SKM-1 treated with dmso at 0.1 percent for 144 hours (cell line): ENCODE measurements around the gene MPL.
A peak's percentile ranks its signal among the peaks of the same experiment; 100 is the strongest.
"Not testable (repeated sequence)": the region's sequence is repeated elsewhere in the genome, so short reads cannot be mapped to it uniquely, and the experiment has no call there.

Experiments
- DNase-seq: peaks from one replicate; lab custom pipeline; 2025; ENCODE audit not compliant: unreplicated experiment; lab: John Stamatoyannopoulos, UW

The MPL gene

DNA sequence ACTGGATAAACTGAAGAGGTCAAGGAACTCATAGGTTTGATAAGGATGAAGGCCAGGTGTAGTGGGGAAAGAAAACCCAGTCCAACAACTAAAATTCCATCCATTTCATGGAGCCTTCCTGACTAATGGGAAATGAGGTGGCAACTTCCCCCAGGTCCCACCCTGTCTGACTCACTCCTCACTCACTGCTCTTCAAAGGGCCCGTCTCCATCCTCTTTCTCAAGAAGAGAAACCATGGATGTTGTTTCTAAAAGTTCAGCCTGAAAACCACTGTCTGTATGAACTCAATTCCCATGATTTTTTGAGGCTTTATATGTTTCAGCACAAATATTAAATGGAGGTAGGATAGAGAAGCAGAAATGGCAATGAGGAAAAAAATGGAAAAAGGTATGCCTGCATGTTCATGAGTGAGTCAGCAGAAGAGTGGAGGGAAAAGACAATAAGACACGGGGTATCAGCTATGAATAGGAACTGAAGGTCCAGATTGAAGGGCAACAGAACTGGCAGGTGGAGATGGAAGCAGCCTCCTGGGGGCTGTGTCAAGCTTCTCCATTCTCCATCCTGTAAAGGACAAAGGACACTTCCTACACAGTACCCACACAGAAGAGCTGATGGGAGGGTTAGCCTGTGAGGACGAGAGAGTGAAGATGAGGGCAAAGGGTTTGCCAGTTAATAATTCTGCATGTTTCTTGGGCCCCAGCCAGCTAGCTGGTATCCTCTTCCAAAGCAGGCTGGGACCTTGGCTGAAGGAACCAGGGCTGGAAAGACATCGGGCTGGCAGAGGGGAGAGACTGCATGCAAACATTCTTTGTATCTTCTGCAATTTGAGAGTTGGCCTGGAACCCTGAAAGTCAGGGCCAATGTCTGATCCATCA is 35.7 kb downstream of the MPL start:
- DNase-seq, result no peak

DNA sequence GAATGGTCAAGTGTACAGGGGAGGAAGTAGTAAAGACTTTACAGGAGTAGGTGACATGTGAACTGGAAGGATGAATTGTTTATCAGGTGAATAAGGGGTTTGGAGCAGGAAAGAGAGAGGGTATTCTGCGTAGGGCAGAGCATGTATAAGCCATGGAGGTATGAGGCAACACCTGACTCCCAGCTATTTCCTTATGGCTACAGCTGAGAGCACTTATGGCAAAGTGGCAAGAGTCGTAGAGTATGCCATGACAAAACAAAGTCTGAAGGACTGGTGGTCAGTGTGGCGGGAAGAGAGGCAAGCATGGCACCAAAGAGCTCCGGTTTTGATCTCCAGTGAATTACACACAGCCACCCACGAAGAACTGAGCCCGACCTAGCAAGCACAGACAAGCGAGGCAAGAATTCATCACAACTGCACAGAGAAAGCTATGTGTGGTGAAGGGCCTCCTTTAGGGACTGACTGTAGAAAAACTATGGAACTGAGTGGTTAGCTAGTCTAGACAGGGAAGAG is 39.2 kb downstream of the MPL start:
- DNase-seq, result no peak

DNA sequence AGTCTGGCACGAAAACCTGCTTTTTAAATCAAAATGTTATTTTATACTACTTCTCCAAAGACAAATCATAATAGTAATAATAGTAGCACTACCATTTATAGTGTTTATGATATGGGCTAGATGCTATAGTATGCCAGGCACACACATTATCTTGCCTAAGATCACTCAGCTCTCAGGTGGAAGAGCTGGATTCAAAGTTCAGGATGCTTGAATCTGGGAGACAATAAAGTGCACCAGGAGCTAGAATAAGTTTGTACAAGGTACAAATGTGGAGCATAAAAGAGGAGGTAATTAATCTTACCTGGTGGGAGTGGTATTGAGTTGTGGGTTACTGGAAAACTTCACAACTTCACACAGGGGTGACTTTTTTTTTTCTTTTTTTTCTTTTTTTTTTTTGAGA is 40.2 kb downstream of the MPL start:
- DNase-seq, result no peak

DNA sequence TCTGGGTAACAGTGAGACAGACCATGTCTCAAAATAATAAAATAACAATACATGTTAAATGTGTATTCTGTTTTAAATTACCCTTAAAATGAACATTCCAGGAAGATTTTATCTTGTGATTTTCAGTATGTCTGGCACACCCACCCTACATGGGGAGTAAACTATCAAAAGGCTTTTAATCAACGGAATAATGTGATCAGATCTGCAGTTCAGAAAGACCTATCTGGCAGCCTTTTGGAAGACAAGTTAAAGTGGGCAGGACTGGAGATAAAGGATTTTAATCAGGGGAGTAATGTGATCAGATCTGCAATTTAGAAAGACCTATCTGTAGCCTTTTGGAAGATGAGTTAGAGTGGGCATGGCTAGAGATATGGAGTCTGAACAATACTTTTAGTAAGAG is 41.9 kb downstream of the MPL start:
- no peak for DNase-seq

DNA sequence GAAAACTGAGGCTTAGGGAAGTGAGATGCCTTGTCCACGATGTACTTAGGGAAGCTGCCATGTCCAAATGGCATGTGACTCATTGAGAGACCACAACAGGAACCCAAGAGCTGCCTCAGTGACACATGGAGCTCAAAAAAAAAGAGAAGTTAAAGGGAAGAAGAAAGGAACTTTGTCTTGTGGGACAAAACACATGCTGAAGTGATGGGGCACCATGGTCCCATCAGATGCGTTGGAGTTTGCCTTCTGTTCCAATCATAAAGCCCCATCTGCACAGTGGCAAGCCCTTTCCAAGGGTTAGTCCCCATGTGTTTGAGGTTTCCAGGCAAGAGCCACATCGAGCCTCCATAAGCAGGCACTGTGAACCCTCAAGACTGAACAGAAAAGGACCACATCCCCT is 44.0 kb downstream of the MPL start:
- DNase-seq, result peak; percentile 70

DNA sequence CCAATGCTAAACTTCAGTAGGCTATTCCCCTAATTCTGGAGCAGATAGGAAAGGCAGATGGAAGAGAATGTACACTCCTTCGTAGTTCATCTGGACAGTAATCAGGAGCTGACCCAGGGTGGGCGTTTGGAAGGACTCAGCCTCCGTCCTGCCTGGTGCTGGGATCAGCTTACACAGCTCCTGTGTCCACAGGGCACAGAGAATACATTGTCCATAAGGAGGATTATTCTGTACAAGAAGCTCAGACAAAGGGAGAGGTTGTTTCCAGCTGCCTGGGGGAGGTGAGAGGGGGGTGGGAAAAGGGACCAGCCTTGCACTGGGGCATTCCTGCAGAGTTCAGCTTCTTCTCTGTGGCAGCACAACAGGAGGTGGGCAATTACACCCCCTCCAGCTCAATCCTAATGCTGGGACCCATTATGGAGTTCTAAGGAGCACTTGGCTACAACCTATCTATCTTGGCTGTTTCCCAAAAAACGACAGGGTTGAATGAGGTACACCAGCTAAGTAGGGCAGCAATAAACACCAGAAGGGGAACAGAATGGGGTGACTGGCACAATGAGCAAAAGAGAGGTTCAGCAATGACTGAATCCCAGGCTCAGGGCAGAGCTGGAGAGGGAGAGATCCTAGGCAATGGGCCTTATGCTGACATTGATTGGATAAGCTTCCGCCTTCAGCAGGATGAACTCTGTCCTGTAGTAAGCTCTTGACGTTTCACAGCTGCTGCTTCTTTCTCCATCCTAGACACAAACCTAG is 44.6 kb downstream of the MPL start:
- DNase-seq, result no peak

DNA sequence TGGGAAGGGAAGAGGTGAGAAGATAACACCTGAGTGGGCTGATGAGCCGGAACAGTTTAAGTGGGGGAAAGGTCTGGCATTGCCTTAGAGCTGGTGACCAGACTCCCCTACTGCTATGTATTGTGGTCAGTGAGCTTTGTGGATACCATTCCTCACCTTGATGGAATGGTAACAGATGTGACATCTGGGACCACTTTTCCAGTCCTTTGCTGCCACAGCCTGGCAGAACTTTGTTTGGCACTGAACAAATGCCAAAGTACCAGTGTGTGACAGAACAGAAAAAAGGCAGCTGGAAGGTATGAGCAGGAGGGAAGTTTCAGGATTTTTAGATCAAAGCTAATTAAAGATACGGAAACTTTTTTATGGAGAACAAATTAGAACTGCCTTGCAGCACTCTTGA is 45.8 kb downstream of the MPL start:
- DNase-seq, result no peak

DNA sequence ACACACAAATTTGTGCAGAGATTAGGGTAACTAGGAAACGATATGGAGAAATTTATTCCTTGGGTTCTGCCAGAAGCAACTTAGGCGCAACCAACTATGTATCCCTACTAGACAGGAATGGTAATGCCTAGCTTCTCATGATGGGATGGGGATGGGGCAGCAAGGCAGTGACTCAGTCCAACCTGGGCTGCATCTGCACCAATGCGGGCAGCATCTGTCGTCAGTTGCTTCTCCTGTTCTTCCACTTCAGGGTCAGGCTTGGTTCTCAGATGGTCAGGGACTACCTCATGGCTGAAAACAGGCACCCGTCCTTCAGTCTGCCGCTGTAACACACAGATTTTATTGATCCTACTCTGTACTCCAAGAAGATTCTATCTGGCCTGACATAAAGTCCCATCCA is 49.1 kb downstream of the MPL start:
- DNase-seq, result no peak

DNA sequence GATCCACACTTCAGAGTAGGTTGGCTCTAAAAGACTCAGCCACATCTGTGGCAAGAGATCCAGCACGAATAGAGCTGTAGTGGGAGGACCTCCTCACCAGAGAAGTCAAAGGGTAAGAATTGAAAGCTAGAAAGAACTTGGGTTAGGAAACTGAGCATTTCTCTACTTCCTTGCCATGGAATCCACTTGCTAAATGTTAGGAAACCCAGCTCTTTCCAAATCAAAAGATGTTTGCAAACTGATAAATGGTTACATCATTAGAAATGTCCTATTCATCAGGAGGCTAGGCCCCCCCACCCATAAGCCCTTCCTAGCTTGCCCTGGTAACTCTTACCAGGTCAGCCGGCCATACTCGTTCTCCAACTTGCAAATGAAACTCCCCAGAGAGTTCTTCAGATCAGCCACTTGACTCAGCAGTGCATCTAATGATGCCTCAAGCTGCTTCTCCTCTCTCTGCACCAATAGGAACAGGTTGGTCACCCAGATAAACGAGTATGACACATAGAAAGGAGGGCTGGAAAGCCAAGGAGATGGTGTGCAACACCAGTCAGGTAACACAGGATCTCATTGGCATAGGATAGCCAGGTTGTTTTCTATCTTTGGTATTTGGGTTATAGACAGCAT is 50.5 kb downstream of the MPL start:
- no peak for DNase-seq

DNA sequence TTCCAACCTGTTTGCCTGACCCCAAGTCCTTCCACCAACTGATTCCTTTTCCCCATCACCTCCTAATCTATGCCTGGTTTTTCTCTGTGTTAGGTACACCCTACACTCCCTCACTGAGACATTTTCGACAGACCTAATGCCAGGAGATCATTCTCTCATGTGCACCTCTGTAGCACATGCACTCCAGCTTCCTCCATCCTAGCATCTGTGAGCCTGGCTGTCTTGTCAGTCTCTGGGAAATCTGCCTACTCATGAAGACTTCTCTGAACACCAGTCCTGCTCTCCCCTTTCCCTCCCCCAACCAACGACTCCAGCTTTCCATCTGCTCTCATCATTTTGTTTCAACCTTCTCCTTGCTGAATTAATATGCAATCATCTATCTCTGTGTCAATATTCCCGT is 51.0 kb downstream of the MPL start:
- no peak for DNase-seq

DNA sequence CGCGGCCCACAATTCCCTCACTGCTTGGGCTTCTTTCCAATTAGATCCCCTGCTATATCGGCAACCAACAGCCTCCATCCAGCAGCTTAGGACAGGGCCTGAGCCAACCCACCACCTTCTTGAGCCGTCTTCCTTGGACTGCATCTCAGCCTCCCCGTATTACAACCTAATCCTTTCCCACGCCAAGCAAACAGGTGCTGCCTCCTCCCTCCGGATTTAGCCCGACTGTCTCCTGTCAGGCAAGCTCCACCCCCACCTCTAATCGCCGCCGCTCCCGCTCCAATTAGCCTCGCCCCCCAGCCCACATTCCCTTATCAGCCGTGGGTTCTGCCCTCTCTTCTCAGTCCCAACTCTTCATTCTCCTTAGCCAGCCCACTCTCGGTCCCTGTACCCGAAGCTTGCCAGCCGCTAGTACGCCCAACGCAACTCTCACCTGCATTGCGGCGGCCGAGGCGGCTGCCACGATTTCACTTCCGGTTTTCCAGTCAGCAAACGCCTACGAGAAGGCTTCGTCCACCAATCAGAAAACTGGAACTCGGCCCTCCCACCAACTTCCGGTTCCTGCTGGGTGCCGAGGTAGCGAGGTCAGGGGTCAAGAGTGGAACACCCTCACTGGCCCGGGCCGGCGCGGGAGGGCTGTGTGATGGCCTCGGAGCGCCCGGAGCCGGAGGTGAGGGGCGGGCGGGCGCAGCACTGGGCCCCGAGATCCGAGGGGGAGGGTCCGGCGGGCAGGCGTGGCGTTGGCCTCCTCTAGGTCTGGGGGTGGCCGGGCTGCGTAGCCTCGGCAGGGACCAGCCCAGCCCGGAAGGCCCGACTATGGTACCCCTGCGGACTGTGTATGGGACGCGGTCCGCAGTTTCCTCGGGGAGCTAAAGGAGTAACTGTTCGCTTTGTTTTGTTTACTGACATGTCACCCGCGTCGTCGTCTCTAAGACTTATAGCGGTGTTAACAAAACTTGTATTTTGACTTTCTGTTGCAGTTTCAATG is 52.0 kb downstream of the MPL start, which contains the start of the genes MED8 and SZT2:
Gene MED8 (minus strand): TSS at position 475 of the 988 bp plus-strand sequence. CDS start 36 bp downstream, at position 439.
Gene SZT2 (plus strand): TSS at position 574 of the 988 bp plus-strand sequence. CDS start 70 bp downstream, at position 644.
- DNase-seq, result peak; percentile 91

DNA sequence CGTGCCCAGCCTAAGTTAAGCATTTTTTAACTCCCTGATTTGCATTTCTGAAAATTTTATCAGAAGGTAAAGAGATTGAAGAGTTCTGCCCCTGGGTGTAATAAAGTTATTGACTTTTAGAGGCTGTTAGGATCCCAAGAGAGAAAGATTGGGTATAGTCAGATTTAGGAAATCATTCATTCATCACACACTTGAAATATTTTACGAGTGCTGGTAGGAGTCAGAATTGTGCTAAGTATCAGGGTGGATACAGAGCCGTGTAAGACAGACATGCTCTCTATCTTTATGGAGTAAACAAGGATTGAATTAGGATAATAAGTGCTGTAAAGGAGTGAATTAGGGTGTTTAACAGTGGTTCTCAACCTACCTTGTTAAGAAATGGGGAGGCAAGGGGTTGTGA is 55.1 kb downstream of the MPL start:
- DNase-seq, result no peak

DNA sequence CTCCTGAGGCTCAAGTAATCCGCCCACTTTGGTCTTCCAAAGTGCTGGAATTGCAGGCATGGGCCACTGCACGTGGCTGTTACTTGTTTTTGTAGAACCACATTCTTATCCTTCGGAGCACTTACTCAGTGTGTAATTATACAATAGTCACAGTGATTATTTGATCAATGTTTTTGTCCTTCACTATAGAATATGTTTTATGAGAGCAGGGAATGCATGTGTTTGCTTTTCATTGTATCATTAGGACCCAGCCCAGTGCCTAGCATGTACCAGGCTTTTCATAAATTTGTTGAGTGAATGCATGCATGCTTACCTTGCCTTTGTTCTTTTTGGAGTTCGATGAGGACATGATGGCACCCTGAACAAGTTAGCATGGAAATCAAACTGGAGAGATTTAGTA is 57.9 kb downstream of the MPL start:
- no peak for DNase-seq

DNA sequence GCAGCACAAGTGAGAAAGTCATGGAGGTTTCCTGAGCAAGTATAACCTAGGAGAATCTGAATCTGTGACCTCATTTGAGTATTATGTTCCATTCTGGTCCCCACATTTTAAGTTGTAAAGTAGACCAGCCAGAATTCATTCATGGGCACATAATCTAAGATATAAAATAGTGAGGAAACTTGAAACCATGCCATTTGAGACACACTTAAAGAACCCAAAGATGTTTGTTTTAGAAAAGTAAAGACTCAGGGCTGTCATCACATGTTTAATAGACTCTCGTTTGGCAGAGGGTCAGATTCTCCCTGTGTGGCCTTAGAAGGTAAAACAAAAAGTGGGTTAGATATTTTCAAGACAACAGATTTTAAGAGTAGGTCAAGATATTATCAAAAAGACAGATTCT is 58.4 kb downstream of the MPL start:
- no peak for DNase-seq

DNA sequence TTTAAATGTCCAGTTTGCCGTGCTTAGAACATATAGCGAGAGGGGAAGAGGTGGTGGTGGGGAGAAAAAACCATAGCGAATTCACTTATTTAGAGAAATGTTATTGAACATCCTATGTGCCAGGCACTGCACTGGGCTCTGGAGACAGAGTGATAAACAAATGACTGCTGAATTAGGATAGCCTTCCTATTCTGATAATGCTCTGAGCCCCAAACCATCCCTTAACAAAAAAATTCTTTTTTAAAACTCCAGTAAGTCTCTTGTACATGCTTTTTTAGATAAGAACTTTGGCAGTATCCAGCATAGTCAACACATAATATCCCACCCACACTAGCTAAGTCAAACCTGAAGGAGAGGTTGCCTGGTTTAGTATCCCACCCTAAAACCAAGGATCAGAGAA is 60.6 kb downstream of the MPL start:
- DNase-seq, result no peak

DNA sequence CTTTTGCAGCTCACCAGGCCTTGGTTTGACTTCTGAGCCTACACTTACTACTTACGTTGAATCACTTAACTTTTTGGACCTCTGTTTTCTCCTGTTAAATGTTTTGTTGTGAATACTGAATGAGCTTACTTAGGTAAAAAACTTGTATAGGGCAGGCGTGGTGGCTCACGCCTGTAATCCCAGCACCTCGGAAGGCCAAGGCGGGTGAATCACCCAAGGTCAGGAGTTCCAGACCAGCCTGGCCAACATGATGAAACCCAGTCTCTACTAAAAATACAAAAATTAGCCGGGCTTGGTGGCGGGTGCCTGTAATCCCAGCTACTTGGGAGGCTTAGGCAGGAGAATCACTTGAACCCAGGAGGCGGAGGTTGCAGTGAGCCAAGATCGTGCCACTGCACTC is 62.8 kb downstream of the MPL start:
- DNase-seq, result not testable (repeated sequence)

DNA sequence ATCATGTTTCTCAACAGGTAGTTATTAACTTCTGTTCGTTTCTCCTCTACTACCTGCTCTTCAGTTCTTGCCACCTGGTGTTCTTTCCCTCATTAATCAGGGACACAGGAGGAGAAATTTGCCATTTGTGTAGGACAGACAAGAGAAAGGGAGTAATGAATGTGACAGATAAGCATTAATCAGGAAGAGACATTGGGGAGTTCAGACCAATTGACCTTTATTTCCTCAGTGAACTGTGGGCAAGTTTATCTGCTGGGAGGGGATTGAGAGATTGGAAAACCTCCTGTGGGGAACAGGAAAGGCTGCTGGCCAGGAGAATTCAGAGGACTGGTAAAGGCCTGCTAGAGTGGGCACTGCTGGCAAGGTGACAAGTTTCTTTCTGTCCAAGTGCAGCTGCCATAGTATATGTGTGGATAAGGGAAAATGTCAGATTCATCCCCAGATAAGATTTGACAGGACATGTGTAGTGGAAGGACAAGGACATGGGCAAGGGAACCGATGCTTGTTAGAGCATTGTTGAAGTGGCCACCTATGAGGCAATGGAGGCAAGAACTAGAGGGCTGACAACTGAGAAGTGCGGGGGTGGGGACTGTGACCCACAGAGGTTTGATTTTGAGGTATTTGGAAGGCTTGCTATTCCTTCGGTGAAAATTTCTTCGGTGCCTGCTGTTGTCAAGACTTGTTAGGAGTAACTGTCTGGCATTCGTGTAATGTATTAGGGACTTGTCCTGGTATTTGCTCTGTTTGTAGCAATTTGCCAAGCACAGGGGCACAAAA is 64.7 kb downstream of the MPL start:
- DNase-seq, result no peak
